HG02642 (cell line): ENCODE data around the gene CEBPA.

Experiments
- ATAC-seq: cut with Tn5 transposase; IDR thresholded peaks from one replicate; pipeline ENCODE4 v1.9.1; 2021; ENCODE audit warnings: mild to moderate bottlenecking; ENCODE audit not compliant: unreplicated experiment, poor library complexity

CEBPA gene

DNA sequence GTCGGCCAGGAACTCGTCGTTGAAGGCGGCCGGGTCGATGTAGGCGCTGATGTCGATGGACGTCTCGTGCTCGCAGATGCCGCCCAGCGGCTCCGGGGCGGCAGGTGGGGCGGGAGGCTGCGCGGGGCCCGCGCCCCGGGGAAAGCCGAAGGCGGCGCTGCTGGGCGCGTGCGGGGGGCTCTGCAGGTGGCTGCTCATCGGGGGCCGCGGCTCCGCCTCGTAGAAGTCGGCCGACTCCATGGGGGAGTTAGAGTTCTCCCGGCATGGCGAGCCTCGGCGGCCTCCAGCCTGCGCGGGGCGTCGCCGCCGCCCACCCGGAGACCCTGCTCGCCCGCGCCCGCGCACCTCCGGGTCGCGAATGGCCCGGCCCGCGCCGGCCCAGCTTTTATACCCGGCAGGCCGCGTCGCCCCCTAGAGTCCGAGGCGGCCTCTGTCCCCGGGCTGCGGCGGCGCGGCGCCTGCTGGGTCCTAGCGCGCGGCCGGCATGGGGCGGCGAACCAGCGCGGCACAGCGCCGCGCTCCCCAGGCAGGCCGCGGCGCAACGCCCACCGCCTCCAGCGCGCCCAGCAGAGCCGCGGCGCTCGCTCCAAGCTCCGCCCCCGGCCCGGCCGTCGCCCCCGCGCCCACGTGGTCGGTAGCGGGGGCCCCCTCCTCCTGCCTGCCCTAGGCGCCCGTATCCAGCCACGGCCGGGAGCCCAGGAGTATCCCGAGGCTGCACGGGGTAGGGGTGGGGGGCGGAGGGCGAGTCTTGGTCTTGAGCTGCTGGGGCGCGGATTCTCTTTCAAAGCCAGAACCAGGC, at the start of gene CEBPA:
CEBPA (minus strand) TSS at position 360 of the 799 bp plus-strand sequence; CDS start at position 240, 120 bp downstream.
- peak; percentile 83 for ATAC-seq

DNA sequence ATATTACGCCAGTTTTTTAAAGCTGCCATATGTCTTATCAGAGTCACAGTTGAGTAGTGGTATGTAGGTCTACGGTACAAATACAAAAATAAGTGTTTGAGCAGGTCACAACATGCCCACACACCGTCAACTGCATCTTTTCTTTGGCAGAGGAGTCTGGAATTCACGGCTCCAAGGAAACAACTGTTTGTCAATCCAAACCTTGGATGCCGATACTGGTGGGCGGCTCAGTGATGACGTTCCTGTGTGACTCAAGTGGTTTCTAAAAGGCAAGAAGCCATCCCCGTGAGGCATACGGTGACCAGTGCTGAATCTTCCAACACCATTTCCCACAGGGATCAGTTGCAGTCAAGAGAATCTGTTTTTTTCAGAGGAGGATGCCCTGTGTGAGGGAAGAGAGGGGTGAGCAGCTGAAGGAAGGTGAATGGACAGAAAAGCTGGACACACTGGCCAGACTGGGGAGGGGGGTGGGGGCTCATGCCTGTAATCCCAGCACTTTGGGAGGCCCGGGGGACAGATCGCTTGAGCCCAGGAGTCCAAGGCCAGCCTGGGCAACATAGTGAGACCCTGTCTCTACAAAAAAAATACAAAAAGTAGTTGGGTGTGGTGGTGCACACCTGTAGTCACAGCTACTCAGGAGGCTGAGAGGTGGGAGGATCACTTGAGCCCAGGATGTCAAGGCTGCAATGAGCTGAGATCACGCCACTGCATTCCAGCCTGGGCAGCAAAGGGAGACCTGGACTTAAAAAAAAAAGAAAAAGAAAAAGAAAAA, 48.4 kb upstream of the CEBPA start:
- ATAC-seq = no peak

DNA sequence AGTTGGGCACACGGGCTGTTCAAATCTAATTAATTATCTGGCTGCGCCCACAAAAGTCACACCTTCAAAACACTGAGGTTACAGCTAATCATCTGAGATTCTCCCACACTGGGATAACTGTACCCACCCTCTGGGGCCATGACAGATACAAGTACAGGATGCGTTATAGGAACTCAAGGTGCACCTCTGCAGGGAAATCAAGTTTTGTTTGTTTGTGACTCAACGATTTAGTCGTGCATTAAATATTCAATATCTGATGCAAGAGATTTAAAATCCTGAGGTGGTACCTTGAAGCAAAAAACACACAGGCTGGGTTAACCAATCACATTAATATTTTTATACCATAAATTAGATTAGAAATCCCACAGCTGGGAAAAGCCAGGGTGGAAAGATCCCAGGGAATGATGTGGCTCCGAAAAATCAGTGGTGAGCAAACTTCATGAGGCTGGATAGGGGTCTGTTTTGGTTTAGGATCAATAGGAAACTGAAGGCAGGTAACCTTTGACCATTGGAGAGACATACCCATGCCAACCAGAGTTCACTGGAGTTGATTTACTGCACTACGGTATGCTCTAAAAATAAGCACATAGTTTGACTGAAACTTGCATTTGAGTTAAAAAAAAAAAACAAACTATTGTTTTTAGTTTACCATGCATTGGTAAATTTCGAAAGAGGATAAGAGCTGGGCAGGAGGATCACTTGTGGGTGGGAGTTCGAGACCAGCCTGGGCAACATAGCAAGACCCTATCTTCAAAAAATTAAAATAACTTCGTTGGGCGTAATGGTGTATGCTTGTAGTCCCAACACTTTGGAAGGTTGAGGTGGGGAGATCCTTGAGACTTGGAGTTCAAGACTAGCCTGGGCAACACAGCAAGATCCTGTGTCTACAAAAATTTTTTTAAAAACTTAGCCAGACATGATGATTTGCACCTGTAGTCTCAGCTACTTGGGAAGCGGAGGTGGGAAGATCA, 47.3 kb upstream of the CEBPA start:
- ATAC-seq = no peak

DNA sequence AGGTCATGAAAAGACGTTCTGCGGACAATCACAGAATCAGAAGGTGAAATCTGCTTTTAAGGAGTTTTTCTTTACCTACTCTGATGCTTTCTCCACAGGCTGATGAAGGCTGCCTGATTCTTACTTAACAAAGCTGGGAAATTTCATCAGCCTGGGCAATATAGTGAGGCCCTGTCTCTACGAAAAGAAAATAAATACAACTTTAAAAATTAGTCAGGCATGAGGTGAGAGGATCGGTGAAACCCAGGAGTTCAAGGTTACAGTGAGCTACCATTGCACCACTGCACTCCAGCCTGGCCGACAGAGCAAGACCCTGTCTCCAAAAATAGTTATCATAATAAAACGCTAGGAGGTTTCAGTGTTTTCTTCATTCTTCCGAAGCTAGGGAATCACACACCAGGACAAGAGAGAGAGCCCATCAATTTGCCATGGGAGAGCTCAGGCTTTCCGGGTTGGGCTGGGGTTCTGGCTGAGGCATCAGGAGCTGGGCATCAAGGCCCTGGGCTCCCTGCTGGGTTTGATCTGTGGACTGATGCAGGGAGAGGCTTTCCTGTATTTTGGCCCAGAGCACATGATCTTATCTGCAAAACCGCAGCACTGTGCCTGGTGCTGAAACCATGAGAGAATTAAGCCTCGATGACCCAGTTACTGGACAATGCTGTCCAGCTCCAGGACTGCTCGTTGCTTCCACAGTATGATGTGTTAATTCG, 46.1 kb upstream of the CEBPA start:
- ATAC-seq = no peak

DNA sequence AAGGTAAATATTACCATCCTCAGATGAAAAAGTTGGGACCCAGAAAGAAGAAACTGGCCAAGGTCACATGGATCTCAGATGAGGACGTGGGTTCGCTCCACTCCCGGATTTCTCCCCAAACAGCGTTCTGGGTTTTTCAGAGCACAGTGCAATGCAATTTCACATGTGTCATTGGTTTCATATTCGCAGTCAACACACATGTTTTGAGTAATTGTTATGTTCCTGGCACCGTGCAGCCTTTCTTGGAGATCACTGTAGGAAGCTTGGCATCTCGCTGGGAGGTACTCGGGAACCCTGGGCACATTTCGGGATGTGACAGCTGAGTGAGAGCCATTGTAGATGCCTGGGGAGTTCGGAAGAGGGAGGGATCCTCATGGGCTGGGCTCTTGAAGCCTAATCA, 45.0 kb upstream of the CEBPA start:
- ATAC-seq = no peak

DNA sequence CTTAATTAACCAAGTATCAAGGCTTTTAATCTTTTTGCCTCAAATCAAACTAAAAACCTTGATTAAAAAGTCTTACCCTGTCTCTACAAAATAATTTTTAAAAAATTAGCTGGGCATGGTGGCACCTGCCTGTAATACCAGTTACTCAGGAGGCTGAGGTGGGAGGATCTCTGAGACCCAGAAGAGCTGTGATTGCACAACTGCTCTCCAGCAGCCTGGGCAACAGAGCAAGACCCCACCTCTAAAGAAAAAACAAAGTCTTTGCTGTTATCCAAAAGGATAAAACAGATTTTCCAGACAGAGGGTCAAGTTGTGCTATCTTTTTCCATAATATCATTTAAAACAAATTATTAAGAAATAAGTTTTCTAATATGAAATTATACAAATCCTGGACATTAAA, 44.3 kb upstream of the CEBPA start:
- no peak for ATAC-seq

DNA sequence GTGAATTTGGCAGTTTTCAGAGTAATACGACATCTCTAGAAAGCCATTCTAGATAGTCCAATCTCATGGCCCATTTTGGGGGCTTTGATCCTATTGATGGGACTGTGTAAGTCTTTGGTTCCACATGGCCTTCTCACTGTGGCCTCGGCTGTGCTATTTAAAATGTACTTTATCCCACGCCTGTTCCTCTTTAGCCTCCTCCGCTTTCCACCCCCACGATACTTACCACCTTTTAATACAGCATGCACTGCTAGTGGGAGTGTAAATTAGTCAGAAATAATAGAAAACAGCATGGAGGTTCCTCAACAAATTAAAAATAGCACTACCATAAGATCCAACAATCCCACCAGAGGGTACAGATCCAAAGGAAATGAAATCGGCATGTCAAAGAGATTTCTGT, 42.8 kb upstream of the CEBPA start:
- no peak for ATAC-seq

DNA sequence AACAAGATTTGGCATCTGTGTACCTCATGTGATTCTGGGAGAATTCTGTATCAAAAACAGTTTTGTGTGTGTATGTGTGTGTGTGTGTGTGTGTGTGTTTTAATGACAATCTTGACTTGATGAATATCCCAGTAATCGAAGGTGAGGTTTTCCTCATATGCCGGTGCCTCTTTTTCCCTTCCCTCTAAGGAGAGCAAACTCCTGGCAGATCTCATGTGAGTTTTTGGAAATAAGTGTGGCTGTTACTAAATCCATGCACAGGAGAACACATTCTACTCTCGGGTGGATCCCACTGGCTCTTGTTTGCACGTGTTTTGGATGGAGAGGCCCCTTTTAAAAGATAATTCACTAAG, 42.2 kb upstream of the CEBPA start:
- ATAC-seq = no peak

DNA sequence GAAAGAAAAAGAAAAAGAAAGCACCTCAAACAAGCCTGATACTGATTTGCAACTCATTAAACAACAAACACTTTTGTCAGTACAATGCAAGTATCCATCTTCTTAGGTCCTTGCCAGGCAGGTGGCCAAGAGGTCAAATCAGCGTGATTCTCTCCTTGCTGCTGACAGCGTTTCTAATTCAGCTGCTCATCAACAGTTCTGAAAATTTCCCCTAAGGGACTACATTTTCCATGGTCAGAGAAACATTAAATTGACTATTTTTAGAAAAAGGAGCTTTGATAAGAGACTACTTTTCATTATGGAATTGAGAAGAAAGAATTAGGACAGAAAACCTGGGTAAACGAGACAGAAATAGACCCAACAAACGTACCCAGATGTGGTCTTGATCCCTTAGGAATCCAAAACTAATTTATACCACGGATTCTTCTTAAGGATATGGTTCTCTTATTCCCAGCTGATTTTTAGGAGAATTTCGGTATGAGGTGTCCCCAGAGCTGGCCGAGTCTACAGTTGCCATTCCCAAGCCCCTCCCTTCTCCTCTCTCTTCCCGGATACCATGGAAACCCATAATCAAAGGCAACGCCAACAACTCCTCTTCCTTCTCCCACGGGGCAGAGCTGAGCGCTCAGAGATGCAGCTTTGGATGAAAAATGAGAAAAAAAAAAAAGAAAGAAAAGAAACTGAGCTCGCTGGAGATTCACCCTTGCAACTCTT, 41.7 kb upstream of the CEBPA start:
- no peak for ATAC-seq

DNA sequence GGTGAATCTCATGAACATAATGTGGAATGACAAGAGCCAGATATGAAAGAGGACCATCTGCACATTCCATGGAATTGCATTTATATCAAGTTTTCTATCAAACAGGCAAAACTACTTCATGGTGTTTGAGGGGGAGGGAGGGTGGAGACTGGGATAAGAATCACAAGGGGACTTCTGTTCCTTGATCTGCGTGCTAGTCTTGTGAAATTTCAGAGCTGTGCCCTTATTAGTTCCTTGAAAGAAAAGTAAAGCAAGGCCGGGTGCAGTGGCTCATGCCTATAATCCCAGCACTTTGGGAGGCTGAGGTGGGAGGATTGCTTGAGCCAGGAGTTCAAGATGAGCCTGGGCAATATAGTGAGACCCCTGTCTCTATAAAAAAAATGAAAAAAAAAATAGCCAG, 41.0 kb upstream of the CEBPA start:
- no peak for ATAC-seq

DNA sequence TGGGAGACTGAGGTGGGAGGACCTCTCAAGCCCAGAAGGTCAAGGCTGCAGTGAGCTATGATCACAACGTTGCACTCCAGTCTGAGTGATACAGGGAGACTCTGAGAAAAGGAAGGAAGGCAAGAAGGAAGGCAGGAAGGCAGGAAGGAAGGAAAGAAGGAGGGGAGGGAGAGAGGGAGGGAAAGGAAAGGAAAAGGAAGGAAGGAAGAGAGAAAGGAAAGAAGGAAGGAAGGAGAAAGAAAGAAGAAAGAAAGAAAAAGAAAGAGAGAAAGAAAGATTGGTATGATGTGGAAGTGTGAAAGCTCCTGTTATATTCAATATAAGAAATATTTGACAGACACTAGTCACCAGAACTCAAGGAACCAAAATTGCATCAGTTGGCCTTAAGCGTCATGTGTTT, 38.7 kb upstream of the CEBPA start:
- no peak for ATAC-seq

DNA sequence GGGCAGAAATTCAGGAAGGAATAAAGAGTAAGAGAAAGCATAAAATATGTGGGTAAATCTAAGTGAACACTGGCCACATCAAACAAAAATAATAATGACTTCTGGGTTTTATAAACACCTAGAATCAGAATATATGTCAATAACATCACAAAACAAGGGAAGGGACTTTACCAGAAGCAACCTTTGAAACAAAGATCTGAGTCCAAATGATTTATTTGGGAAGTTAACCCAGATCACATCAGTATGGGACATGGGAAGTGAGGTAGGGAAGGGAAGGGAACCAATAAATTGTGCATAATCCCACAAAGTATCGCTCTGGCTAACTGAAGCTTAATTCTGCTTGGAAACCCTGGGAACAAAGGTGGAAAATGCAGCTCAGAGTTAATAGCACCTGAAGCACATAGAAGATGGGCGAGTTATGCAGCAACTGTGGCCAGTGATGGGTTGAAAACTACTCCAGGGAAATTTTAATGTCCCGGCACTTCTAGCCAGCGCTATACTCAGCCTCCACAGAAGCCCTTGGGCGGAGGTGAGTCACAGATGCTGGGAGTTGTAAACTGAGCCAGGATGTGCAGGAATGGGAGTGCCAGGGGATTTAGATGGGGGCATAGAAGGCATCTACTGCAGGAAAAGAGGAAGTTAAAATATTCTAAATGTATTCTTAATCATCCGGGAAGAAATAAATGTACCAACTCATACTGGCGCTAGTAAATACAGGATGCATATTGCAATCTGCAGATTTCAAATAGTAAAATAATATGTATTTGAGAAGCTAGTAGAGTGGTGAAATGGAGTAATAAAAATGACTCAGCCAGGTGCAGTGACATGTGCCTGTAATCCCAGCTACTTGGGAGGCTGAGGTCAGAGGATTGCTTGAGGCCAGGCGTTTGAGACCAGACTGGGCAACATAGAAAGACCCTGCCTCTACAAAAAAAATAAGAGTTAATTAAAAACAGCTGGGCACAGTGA, 37.0 kb upstream of the CEBPA start:
- no peak for ATAC-seq

DNA sequence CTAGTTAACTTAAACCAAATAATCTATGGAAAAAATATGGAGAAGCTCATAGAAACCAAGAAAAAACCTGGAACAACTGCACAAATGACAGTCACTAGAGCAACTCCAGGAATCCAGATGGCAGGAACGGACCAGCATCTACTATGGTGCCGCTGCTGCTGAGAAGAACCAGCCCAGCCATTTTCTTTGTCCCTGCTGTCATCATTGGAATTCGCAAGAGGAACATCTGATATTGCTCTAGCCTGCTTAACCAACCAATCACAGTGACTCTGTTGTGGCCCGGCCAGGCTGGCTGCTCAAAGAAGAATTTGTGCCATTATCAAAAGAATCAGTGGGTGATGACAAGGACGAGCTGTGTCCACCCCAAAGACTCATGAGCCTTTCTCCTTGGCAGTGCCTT, 33.1 kb upstream of the CEBPA start:
- no peak for ATAC-seq

DNA sequence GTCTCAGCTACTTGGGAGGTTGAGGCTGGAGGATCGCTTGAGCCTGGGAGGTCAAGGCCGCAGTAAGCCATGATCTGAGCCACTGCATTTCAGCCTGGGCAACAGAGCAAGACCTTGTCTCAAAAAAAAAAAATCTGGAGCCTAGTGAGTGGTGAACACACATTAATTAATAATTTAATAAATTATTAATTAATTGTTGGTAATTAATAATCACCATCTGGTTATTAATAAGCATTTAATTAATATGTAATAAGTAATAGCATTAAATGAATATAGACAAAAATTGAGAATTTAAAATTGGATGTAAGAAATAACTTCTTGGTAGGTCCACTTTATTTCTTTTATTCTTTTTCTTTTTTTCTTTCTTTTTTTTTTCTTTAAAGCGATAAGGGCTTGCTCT, 31.9 kb upstream of the CEBPA start:
- ATAC-seq = no peak

DNA sequence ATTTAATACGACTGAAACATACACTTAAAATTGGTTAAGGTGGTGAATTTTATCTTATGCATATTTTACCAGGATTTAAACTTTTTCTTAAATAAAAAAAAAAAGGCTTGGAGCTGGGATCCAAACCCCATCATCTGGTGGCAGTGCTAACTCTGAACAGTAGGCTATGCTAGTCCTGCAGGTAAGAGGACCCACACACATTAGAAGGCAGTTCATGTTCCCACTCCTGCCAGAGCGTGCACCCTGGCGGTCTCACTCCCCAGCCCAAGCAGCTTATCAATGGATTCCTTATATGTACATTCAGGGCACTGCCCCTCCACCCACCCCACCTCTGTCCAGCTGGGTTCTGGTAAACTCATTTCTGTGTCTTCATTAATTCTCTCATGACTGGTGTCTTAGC, 31.3 kb upstream of the CEBPA start:
- no peak for ATAC-seq

DNA sequence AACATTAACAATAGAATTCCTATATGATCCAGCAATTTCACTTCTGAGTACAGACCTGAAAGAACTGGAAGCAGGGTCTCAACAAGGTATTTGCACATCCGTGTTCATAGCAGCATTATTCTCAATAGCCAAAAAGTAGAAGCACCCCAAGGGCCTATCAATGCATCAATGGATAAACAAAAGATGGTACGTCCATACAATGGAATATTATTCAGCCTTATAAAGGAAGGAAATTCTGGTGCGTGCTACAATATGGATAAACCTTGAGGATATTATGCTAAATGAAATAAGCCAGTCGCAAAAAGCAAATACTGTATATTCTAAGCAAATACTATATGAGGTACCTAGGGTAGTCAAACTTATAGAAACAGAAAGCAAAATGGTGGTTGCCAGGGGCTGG, 30.8 kb upstream of the CEBPA start:
- no peak for ATAC-seq

DNA sequence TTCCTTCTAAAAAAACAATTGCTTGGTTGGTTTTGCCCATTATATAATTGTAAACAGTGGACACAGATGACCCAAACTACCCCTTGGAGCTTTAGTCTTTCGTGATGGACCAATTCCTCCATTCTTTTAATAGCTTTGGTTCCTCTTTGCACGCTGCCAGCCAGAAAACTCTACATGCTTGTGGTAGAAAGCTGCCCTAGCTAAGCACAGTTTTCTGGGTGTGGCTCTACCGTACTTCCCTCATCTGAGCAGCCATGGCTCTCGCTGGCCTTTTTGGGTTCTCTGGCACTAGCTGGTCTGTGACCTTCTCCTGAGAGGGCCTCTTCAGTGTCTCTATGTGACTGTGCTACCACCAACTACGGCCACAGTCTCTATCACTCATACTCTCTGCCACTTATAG, 29.9 kb upstream of the CEBPA start:
- no peak for ATAC-seq

DNA sequence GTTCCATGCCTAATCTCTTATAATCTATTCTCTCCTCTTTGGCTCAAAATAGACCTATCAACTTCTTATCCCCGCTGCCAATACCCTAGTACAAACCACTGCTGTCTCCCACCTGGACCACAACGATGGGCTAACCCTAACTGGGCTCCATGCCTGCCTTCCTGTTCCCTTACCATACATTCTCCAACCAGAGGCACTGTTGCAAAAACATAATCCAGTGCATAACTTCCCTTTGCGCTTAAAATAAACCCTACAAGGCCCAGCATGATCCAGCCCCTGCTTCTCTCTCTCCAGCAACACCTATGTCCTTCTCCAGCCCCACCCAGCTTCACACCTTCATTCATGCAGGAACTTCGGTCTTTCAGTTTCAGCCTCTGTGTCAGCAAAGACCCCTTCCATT, 27.4 kb upstream of the CEBPA start:
- ATAC-seq = no peak
